Activated gamma-delta T cell treated with Interleukin-2 at 50 U/mL for 16 hours (primary cell): ENCODE measurements around the gene DPP8.
"Not testable (repeated sequence)": the region's sequence is repeated elsewhere in the genome, so short reads cannot be mapped to it uniquely, and the experiment has no call there.

Source experiments
- DNase-seq: peaks from one replicate; pipeline ENCODE4 v3.0.0-alpha.2; 2020

DPP8 gene

DNA sequence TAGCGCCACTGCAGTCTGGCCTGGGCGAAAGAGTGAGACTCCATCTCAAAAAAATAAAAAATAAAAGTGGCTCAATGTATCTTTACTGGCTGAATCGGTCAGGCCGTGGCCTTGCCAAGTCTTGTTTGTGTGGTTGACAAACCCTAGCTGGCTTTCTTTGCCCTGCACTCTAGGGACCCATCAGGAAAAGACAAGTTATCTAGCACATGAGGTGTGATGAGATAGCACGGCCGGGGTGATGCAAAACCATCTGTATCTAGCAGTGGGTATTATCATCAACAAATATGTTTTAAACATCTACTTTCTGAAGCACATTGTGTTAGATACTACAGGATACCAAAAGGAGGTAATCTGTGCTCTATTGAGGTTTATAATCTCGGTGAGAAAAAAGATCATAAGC is 3.9 kb upstream of the DPP8 start:
- no peak for DNase-seq

DNA sequence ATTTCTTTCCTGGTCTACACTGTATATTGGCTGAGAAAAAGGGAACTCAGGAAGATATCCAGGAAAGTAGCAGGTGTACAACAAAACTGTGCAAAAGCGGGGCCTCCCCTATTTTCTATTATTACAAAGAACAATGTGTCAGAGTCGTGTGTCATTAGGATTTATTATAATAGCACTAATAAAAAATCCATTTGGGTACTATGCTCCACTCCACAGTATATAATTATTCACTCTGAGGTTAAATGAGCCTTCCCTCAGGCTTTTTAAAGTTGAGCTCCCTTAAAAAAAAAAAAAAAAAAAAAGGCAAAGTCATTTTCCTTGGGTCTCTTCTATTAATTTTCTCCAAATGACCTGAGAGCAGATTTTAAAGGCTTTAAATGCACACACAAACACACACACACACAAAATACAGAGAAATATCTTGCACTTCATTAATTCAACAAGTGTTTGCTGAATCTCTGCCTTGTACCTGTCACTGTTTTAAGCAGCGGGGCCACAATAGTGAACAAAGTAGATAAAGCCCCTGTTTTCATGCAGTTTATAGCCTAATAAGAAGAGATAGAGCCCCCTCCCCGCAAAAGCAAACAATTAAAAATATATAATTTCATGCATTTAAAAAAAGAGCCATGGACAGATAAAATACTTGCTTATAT is 1.3 kb upstream of the DPP8 start:
- no peak for DNase-seq

DNA sequence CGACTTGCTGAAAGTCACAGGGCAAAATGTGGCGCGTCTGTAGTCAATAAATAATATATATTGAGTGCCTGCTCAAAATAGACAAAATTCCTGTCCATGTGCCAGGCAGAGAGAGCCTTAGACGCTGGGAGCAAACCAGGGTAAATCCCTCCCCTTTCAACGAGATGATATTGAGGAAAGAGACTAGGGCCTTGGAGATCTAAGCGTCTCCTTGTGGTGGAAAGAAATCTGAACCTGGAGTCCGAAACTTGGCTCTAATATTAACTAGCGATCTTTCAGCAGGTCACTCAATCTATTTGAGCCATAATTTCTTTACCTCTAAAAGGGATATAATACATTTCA is 348 bp upstream of the DPP8 start:
- no peak for DNase-seq

DNA sequence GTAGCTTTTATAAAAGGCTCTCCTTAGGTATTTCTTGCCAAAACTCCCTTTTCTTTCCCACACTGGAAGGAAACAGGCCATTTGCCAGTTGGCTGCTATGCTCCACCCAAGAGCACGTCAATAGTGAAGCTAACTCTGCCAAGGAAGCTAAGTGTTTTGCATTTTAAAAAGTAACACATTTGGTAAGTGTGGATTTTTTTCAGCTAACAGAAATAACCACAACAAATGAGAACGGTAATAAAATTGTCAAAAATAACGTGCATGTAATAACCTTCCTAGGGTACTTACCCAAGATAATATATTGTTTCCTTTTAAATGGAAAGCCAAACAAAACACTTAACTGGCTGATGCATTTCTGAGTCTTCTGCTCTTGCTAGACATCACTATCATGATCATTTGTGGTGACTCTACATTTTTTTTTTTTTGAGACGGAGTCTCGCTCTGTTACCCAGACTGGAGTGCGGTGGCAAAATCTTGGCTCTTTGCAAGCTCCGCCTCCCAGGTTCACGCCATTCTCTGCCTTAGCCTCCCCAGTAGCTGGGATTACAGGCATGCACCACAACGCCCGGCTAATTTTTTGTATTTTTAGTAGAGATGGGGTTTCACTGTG is 4.6 kb downstream of the DPP8 start:
- DNase-seq = no peak

DNA sequence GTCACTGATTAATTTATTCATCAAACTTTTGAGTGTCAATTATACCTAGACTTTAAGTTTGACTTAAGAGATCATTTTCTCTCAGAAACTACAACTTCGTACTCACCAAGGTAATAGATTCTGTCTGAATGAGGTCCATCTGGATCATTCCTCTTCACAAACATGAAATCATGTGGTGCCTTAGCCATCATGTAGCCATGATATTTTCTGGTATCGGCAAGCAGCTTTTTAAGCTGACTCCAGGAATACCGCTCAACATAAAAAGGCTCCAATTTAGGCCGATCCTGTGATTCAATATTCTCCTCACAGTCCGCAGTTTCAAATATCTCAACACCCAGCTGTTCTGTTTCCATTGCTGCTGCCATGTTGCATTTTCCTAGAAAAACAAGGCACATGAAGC is 5.3 kb downstream of the DPP8 start:
- DNase-seq = no peak

DNA sequence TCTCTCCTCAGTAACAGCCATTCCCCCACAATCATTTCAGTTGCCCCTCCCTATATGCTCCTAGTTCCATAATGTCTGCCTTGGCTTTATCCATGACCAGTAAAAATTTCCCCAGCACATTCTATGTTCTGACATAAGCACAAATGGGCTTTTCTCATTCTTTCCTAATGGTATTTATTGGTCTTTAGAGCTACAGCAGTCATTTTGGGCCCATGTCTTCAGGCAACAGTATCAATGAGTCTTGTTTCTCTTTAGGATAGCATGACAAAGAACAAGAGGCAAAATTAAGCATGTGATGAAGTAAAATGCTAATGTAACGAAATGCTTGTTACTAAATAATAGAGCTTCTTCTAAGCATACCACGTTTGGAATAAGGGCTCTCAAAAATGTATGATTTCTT is 8.2 kb downstream of the DPP8 start:
- DNase-seq = no peak

DNA sequence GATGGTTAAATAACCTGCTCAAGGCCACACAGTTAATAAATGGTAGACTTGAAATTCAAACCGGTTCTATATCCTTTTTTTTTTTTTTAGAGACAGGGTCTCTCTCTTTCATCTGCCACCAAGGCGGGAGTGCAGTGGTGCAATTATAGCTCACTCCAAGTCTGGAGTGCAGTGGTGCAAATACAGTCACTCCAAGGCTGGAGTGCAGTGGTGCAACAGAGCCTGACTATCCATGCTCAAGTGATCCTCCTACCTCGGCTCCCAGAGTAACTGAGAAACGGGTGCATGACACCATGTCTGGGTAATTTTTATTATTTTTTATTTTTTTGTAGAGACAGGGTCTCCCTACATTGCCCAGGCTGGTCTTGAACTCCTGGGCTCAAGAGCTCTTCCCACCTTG is 23.4 kb downstream of the DPP8 start:
- DNase-seq = no peak

DNA sequence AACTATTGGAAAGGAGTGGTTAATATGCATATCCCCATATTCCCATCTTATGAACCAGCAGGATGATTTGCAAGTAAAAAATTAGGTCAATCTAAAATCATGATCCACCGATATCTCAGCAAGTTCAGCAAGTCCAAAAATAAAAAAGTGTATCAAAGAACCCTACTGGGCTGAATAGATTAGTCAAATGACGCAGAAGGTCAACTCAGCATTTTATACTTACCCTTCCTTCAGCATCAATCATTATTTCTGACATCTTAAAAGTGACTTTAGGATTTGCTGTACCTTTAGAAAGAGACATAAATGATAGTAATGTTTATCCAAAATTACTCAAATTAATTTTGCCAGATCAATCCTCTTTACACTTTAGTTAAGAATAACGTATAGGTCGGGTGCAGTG is 32.6 kb downstream of the DPP8 start:
- DNase-seq = no peak

DNA sequence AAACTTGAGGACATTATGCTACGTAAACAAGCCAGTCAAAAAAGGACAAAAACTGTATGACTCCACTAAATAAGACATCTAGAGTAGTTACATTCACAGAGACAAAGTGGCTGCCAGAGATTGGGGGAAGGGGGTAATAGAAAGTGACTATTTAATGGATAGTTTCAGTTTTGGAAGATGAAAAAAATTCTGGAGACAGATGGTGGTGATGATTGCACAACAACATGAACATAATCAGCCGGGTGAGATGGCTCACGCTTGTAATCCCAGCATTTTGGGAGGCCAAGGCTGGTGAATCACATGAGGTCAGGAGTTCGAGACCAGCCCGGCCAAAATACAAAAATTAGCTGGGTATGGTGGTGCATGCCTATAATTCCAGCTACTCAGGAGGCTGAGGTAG is 40.6 kb downstream of the DPP8 start:
- DNase-seq = no peak

DNA sequence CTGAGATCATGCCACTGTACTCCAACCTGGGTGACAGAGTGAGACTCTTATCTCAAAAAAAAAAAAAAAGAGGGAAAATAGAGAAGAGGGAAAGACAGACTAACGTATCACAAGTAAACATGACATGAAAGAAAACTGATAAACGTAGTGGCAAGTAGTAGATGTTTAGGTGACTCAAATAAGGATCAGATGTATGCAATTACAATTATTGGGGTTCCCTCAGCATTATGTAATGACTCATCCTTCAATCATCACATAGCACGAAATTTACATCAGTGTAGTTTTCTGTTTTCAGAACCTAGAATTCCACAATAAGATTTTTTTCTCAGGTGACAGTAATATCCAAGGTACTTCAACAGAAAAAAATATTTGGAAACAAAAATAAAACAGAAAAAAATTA is 46.6 kb downstream of the DPP8 start:
- no peak for DNase-seq

DNA sequence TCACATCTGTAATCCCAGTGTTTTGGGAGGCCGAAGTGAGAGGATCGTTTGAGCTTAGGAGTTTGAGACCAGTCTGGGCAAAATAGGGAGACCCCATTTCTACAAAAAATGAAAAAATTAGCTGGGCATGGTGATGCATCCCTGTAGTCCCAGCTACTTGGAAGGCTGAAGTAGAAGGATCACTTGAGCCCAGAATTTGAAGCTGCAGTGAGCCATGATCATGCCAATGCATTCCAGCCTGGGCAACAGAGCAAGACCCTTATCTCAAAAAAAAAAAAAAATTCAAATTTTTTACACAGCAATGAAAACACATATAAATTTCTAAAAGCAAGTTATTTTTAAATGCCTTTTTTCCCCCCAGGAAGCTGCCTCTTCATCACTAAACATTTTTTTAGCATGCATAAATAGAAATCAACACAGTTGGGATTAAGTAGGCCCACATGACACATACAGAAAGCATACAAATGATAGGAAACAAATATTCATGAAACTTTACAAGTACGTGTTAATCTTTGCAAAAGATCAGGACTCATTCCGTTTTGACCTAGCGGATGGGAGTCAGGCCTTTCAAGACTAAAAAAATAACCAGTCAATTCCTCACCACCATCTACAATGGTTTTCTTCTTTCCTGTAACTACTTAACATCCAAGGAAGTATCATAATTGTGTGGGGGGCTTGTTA is 49.1 kb downstream of the DPP8 start:
- DNase-seq = no peak

DNA sequence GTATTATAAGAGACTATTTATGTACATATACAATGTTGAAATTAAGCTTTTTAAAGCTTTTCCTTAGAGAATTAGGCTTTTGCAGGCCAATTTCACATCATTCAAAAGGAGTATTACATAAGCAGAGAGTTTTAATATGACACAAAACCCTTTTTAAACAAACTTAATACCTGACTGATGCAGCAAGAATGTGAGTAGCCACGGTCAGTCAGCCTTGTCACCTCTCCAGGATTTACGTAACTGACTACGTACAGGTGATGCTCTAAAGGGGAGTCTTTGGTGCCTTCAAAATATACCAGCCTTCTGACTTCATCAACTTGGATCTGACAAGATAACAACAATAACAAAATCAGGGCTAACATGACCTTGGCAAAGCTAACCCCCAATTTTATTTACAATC is 50.6 kb downstream of the DPP8 start:
- no peak for DNase-seq

DNA sequence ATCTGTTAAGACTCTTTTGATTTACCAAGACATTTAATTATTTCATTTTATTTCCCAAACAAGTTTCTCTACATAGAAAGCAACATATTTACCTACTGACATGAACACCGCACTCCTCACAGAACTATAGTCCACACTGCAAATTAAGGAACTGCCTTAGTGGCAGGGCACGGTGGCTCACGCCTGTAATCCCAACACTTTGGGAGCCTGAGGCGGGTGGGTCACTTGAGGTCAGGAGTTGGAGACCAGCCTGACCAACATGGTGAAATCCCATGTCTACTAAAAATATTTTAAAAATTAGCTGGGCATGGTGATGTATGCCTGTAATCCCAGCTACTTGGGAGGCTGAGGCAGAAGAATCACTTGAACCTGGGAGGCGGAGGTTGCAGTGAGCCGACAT is 54.4 kb downstream of the DPP8 start:
- not testable (repeated sequence) for DNase-seq

DNA sequence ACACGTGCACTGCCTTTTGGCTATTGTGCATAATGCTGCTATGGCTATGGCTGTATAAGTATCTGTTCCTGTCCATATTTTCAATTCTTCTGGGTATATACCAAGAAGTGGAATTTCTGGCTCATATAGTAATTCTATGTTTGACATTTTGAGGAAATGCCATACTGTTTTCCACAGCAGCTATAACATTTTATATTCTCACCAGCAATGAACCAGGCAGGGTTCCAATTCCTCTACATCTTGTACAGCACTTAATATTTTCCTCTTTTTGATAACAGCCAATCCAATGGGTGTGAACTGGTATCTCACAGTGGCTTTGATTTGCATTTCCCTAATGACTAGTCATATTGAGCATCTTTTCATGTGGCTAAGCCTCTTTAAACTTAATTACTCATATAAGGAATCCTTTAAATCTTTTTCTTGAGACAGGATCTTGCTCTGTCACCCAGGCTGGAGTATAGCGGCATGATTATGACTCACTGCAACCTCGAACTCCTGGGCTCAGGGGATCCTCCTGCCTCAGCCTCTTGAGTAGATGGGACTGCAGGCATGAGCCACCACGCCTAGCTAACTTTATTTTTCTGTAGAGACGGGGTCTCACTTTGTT is 56.6 kb downstream of the DPP8 start:
- DNase-seq = no peak

DNA sequence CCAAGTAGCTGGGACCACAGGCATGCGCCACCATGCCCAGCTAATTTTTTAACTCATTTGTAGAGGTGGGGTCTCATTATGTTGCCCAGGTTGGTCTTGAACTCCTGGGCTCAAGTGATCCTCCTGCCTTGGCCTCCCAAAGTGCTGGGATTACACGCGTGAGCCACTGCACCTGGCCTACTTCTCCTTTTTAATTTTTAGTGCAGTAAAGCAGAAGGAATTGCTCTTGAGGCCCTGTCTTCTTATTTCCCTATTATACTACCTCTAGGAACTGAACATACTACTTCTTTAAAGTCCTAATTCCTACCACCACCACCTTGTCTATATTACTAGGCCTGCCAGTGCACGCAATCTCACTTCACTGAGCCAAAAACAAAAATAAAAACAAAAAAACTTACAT is 62.2 kb downstream of the DPP8 start:
- not testable (repeated sequence) for DNase-seq

DNA sequence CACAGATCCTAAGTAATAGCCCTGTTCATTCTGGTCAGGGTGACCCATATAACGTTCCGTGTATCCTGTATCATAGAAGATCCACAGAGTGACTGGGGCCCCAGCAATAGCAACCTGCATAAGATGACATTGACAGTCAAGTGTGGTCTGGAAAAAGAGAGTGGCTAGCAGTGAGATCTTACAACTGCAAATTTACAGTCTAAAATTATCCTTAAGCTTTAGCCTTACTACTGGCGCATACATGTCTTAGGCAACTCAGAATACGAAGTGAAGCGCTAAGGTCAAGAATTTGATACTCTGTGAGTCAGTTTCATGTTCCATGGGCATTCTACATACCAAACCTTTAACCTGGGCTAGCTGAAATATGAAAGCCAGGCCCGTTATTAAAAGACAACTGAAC is 65.5 kb downstream of the DPP8 start:
- no peak for DNase-seq

DNA sequence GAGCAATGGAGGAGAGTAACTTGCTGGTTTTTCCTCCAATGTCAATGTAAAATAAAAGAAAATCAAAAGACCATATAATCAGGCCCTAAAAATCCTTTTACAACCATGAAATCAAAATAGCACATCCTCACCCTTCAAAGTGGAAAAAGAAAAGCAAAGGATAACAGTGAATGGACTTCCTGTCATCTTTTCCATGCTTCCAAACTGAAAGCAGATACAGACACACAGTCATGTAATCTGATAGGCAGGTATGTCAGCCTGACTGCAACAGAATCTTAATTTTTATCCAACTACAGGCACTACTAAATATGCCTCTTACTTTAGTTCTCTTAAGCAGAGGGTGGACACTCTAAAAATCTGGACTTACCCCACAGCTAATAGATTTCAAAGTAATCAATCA is 66.9 kb downstream of the DPP8 start:
- no peak for DNase-seq

DNA sequence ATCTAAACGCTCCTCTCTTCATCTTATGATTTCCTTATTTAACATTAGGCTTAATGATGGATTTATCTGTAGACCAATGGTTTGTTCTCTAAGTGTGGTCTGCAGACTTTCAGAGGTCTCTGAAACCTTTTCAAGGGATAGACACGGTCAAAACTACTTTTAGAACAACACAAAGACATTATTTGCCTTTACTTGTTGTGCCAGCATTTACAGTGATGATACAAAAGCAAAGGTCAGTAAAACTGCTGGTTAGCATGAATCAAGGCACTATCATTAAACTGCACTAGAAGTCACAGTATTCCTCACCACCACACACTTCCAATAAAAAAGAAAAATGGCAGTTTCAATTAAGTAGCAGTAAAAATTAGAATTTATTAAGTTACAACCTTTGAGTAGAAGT is 70.3 kb downstream of the DPP8 start:
- DNase-seq = no peak

DNA sequence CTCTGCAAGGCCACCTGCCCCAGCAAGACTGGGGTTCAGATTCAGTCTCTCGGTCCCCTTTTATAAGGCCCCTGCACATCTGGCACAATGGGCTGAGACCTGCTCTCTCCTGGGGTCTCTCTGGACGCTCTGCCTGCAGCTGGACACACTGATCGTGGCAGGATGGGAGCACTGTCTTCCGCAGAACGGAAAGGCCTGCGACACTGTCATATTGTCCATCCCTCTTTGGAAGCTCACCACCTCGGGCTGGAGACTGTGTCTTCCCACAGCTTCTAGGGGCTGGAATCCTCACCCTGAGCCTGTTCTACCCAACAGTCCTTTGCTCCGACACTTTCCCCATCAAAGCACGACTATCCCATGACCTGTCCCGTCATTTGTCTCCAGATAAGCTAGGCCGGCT is 83.3 kb downstream of the DPP8 start:
- no peak for DNase-seq

DNA sequence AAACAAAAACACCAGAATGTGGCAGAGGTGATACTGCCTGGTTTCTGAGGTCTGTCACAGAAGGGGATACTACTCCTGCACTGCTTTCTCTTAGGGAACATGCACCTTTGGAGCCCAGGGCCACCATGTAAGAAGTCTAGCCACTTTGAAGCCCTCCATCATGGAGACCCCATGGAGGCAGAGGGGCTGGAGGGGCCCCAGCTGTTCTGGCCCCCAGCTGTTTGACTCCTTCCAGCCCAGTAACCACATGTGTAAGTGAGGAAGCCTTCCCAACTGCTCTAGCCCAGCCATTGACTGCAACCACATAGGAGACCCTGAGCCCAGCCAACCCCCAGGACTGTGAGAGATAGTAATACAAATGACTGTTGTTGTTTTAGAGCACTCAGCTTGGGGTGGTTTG is 85.8 kb downstream of the DPP8 start:
- no peak for DNase-seq

DNA sequence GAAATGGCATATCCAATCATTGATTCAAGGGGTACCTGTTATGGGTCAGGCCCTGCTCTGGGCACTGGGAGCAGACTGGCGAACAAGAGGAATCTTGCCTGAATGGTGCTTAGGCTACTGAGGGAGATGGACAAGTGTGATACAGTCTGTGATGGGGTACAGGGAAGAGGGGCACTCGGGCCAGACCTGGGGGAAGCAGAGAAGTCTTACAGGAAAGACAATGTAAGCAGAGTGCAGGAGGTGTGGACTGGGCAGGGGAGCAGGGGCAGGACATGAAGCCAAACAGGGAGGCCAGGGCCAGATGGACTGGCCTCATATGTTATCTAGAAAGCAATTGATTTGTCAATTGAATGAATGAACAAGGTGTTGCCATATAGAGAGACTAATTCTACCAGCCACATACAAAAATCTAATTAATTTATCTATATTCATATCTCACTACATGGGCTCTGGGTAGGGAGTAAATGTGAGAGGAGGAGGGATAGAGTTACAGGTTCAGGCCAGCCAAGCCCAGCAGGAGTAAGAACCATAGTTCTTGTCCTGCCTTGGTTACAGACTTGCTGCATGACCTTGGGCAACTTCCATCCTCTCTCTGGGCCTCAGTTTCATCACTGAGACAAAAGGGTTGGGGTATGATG is 91.2 kb downstream of the DPP8 start:
- DNase-seq = no peak

DNA sequence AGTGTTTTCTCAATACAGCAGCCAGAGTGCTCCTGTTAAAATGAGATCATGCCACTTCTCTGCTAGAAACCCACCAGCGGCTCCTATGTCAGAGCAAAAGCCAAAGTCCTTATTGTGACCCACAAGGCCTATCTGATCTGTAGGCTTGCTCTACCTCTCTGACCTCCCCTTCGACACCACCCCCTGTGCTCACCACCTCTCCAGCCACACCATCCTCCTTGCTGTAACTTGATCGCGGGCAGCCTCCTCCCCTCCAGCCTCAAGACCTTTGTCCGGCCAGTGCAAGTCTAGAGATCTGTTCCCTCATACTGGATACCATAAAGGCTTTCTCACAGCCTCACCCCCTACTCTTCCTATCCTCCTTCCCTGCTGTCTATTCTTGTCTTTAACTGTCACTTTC is 92.8 kb downstream of the DPP8 start:
- DNase-seq = no peak

DNA sequence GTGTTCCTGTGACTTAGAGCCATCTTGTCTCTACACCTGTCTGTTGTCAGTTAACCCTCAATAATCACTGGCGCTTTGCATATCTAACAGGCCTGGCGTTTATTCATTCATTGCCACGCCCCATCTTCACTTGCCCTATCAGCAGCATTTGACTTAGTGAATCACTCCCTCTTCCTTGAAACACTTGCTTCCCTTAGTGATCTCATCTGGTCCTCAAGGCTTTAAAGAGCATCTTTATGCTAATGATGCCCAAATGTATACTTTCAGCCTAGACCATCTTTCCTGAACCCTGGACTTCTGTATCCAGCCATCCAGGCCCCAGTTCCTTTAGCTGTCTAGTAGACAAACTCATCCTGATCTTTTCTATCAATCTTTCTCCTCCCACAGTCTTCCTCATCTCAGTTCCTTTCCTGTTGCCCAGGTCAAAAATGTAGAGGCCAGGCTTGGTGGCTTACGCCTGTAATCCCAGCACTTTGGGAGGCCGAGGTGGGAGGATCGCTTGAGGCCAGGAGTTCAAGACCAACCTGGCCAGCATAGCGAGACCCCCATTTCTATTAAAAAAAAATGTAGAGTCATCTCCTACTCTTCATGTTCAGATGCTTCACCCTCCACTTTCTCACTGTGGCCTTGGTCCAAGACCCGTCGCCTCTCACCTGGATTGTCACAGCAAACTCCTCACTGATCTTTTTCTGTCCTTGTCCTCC is 93.4 kb downstream of the DPP8 start:
- no peak for DNase-seq
